Activated CD8-positive, alpha-beta memory T cell treated with anti-CD3 and anti-CD28 coated beads for 24 hours (primary cell): Measurements from ENCODE around the gene MYBBP1A.

ENCODE experiments used
- DNase-seq: peaks from one replicate; pipeline ENCODE4 v3.0.0-alpha.2; 2020

The MYBBP1A gene

DNA sequence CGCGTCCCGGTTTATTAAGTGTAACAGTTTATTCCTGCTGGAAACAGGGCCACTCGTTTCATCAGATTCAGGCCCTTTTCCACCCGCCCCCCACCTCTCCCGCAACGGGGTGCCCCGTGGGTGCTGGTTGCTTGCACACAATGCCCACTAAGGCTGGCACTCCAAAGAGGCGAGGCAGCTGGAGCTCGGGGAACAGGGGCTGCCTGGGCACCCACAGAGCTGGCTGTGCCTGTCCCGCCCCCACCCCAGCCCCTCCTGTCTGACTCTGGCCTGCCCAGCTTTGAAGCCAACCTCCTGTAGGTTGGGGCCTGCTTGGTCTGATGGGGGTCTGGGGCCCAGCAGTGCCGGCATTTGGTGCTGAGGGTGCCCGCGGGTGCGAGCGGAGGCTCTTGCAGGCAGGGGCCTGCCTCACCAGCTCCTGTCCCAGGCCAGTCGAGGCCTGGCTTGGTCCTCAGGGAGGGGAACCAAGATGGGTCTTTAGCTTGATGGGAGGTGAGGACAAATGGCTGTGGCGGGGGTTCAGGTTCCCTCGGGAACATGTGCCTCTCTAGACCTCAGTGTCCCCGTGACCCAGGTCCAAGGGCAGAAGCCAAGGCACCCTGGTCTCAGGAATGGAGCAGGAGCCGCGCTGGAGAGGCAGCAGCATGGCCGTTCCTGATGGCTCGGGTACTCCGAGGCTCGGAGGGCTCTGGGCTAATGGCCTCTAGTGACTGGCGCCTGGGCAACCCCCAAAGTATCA lies 20.1 kb downstream of the MYBBP1A start:
- no peak for DNase-seq

DNA sequence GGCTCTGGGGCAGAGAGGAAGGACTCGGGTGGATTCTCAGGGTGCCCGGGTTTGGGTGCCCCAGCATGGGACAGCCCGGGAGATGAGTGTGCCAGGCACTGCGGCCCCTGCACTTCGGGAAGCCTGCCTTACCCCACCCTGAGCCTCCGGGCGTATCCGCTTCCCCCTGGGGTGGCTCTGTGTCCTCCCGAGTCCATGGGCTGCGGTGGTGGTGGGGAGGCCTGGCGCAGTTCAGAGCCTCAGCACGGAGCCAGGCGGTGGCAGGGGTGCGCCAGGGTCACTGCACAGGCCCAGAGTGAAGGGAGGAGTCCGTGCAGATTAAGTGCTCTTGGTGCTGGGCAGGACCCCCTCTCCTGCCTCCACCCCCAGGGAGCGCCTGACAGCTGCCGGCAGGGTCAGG lies 20.7 kb downstream of the MYBBP1A start:
- DNase-seq: no peak

DNA sequence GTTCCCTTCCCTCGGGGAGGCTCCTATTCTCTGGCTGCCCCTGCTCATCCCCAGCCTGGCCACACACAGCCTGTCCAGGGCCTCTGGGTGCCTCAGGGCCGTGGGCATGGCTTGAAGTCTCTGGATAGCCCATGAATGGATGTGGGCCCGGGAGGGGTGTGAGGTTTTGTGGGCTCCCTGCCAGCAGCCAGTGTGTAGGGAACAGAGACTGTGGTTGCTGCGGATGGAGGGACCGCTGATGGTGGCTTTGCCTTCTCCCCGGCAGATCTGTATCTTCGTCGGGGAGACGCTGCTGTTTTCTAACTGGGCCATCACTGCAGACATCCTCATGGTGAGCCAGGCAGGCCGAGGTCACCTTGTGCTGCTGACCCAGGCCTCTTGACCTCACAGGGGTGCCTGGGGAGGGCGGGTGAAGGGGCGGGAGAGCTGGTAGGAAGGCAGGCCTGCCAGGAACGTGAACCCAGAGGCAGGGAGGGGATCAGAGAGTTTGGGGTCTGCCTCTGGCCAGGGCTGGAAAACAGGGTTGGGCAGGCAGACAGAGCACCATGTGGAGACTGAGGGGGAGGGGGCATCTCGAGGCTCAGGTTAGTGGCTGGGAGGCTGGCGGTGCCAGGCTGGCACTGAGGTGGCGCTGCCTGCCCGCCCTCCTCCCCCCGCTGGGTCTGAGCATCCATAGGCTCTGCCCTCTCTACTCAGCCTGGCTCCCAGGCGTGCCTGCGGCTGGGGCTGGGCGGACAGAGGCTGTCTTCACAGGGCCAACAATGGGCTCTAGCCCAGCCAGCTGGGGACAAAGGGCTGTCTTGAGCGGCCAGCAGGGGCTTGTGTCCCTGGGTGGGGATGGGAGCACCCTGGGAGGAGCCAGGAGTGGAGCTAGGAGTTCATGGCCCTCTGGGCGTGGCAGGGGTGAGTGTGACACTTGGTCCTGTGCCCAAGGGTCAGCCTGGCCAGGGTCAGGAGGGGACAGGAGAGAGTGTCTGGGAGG lies 21.4 kb downstream of the MYBBP1A start:
- no peak for DNase-seq

DNA sequence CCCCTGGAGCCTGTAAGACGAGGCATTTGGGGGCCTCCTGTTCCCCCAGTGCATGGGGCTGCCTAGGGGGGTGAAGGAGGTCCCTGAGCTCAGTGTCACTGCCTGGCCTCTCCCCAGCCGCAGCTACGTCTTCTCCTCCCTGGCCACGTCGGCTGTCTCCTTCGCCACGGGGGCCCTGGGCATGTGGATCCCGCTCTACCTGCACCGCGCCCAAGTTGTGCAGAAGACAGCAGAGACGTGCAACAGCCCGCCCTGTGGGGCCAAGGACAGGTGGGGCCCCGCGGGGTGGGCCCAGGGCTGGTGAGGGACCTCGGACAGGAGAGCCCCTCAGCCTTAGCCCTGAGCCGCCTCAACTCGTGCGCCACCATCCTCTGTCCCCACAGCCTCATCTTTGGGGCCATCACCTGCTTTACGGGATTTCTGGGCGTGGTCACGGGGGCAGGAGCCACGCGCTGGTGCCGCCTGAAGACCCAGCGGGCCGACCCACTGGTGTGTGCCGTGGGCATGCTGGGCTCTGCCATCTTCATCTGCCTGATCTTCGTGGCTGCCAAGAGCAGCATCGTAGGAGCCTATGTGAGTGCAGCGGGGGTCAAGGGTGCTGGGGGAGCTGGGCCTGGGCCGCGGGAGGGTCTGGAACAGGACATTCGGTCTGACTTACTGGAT lies 22.2 kb downstream of the MYBBP1A start:
- DNase-seq: no peak

DNA sequence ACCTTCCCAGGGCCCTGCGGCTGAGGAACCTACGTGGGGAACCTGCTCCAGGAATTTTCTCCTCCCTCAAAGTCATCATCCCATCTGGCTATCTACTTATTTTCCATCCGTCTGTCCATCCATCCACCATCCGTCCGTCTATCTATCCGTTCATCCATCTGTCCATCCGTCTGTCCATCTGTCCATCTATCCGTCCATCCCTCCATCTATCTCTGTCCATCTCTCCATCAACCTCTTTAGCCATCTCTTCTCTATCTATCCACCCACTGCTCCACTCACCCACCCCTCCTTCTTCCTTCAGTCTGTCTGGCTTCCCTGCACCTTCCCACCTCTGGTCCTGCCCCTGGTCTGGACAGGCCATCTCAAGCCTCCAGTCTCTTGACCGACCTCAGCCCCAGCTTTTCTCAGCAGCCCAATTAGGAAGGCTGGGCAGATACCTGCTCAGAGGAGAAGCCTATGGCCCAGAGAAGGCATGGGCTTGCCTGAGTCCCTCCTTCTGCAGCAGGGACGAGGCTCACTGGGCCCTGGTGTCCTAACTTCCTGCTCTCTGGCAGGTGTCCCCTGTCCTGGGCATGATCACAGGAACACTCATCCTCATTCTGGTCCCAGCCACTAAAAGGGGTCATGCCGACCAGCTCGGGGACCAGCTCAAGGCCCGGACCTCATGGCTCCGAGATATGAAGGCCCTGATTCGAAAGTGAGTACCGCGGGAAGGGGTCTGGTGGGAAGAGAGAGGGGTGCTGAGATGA lies 23.0 kb downstream of the MYBBP1A start:
- DNase-seq: no peak

DNA sequence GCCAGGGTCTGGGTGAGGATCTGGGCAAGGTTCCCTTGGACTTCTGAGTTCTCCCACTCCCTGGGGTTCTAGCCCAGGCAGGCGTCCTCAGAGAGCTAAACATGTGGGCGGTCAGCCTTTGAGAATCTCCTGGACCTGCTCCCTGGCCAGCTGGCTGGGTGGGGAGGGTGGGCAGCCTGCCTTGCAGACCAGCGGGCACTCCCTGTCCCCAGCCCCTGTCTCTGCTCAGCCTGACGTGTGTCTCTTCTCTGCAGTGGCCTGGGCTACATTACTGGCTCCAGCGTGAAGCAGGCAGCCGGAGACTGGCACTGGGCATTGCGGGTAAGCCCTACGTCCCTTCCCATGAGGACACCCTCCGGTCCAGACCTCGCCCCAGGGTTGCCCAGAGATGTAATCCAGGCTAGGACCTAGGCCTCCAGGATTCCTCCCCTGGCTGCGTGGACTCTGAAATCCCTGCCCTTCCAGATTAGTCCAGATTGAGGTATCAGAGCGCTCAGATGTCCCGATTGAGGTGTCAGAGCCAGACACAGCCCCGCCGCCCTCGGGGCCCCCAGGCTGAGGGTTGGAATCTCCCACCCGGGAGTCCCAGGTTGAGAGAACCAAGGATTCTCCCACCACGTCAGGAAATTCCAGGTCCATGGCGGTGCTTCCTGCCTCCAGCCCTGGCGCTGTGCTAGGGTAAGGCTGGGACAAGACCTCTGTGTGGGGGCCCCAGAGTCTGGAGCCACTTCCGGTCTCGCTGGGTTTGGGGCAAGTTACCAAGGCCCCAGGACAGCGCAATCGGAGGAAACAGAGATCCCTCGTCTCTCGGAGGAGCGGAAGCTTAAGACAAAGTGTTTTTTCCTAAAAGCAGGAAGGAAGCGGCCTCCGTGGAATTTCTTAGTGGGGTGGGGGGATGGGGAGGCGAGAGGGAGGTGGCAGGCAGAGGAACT lies 24.1 kb downstream of the MYBBP1A start:
- no peak for DNase-seq

DNA sequence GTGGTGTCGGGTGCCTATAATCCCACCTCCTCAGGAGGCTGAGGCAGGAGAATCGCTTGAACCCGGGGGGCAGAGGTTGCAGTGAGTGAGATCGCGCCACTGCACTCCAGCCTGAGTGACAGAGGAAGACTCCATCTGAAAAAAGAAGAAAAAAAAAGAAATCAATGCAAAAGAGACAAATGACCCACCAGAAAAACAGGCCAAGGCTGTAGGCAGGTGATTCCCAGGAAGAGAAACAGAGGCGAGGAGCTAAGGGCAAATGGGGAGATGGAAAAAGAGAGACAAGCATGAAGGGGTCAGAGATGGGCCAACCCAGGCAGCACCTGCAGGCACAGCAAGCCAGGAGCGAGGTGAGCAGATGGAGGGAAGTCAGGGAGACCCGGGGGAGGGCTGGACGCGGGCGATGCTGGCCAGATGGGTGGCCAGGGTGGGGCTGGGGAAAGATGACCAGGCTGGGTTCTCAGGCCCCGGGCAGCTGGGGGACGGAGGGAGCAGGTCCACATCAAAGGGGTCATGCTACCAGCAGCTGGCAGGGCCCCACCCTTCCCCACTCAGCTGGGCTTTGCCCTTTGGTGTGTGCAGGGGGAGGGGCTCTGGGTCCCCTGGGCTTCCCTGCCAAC lies 25.5 kb downstream of the MYBBP1A start:
- no peak for DNase-seq

DNA sequence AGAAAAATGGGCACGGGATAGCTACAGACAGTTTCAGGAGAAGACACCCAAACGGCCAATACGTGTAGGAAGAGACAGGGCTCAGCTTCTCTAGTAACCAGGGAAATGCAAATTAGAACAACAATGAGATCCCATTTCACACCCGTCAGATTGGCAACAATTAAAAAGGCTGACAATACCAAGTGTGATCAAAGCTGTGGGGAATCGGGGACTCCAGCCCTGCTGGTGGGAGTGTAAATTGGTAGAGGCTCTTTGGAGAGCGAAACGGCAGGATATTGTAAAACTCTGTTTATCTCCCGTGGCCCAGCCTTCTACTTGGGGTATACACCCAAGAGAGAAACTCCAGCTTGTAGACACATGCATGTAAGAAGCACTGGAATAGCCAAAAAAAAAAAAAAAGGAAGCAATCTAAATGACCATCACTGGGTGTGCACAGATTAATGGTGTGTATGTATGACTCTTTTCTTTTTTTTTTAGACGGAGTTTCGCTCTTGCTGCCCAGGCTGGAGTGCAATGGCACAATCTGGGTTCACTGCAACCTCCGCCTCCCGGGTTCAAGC lies 27.5 kb downstream of the MYBBP1A start:
- no peak for DNase-seq

DNA sequence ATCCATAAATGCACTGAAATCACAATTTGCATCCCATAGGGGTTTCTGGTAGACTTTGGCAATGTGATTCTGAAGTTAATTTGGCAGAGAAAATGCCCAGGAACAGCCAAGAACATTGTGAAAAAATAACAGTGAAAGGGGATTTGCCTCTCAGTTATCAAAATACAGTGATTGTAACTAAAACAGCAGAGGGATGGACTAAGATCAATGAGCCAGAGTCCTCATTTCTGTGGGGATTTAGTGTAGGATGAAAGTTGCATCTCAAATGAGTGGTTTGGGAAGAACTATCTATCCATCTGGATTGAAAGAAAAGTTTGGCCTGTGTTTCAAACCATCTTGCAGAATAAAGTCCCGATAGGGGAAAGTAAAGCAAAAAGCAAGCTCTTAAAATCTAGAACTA lies 28.1 kb downstream of the MYBBP1A start:
- no peak for DNase-seq

DNA sequence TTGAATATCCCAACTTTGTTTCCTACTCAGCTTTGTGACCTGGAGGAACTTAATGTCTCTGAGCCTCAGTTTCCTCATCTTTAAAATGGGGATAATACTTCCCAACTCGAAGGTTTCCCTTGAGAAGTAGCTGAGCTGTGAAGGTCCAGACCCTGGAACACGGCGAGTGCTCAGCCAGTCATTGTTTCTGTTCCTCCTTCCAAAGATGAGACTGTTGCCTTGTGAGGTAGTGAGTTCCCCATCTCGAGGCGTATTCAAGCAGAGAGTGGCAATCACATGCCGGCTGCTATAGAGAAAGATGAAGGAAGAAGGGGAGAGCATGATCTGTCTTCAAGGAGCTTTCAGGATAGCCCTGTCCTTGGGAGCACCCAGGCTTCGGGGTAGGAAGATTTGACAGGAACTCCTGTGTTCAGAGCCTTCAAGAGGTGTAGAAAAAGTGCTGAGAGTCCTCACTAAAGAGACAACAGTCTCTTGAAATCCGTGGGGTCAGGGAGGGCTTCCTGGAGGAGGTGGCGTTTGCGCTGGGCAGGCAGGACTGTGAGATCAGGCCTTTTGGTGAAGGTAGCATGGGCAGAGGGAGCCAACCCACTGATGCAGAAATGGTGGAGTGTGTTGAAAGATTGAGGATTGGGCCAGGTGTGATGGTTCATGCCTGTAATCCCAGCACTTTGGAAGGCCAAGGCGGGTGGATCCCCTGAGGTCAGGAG lies 29.3 kb downstream of the MYBBP1A start:
- DNase-seq: no peak

DNA sequence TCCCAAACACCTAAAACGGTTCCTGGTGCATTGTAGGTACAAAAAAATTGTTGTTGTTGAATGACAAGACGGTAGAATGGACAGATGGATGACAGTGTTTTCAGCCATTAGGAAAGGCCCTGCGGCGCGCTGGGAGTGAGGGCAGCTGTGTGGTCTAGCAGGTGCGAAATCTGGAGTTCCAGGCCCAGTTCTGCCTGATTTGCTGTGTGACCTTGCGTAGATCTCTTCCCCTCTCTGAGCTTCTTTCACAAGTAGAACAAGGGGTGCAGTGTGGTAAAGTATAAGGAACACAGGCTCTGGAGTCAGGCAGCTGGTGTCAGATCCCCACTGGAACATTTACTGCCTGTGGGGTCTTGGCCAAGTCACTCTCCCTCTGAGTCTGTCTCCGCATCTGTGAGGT lies 31.2 kb downstream of the MYBBP1A start:
- no peak for DNase-seq

DNA sequence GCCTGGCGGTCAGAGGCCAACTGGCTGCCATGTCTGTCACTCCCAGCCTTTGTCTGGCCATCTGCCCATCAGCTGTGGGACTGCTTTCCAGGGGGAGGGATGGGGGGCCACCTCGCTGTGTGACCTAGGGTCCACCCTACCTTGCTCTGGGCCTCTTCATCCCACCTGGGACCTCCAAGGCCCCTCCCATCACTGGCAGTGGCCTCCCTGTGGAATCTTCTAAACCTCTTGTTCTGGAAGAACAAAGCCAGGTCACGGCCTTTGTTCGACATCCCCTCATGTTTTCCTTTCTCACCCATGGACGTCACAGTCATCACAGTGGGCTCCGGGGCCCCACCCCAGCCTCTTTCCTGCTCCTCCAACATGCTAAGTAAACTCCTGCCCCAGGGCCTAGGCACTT lies 32.5 kb downstream of the MYBBP1A start:
- DNase-seq: no peak

DNA sequence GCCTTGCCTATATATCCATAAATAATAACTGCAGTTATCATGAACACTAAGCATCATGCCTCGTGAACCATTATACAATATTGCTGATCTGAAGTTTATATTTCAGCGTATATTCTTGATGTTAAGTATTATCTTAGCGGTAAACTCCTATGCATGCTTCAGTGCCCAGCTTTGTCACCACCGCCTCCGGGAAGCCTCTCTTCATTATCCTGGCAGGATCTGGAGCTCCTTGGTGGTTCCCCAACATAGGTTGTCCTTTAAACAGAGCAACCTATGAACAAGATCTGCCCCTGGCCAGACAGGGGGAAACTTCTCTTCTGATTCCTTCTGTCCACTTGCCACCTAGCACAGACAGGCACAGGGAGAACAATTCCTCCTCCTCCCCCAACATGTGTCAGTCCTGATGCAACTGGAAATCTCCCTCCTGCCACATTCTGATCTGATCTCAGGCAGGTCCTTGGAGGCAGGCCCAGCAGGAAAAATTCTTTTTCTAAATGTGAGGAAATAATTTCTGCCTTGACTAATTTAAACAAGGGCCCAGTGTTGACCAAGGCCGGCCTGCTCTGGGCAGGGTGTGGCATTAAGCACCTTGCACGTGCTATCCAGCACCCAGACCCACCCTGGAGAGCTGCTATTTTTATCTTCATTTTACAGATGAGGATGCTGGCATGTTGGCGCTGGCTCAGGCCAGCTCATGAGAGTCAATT lies 34.1 kb downstream of the MYBBP1A start:
- no peak for DNase-seq

DNA sequence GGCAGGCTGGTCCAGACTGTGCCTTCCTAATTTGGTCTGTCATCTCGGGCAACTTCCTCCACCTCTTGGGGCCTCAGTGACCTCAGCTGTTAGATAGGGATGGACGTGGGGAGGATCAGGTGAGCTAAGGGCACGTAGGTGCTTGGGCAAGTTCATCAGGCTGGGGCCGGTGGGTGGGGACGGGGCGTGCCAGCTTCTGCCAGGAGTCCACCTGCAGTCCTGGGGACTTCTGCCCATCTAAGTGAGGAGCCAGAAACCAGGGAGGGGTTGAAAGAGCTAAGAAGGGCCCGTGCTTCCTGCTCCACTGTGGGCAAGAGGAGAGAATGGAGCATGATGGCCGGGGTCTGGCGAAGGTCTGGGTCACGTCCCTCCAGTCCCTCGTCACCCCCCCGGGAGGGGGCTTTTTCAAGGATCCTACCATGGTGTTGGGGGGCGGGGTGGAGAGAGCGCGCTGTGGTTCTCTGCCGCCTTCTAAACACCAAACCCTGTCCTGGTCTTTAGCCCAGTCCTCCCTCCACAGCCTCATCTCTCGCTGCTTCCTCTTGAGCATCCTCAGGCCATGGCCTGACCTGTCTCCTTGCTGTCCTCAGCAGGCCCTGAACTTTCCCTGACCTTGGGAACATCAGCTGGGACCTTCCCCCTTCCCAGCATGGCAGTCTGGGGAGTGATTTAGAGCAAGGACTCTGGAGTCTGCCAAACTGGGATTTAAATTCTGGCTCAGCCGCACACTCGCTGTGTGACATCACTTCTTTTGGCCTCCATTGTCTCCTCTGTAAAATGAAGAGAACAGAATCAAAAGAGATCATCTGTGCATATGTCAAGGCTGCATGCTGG lies 34.9 kb downstream of the MYBBP1A start:
- DNase-seq: no peak

DNA sequence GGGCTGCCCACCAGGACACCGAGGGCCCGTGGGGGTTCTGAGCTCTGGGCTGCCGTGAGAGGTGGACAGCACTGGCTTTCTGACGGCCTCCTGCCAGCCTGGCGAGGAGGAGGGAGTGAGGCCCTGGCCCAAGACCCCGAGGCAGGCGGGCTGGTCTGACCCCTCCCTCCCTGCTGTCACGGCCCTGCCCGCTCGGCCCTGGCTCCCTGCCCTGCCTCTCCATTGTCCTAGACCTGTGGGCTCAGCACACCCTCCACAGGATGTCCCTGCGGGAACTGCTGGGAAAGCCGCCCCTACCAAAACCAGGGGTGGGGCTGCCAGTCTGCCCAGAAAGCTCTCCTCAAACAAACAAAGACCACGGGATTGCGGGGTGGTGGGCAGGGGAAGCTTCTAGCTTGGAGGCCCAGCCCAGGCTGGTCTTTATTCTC lies 35.8 kb downstream of the MYBBP1A start:
- no peak for DNase-seq

DNA sequence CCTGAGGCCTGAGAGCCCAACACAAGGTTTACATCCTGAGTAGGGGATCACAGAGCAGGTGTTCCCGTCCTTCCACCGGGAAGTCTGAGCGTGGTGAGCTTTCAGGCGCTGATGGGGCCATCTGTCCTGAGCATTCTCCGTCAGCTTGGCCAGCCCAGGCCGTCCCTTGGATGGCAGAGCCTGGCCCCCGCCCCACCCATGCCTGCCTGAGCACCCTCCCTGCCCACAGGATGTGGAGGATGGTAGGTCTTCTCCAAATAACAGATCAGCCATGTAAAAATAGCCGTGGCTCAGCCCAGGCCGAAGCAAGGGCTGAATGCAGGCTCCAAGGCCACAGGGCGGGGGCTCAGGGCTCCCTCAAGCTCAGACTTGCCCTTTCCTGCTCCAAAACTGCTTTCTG lies 36.3 kb downstream of the MYBBP1A start:
- DNase-seq: no peak

DNA sequence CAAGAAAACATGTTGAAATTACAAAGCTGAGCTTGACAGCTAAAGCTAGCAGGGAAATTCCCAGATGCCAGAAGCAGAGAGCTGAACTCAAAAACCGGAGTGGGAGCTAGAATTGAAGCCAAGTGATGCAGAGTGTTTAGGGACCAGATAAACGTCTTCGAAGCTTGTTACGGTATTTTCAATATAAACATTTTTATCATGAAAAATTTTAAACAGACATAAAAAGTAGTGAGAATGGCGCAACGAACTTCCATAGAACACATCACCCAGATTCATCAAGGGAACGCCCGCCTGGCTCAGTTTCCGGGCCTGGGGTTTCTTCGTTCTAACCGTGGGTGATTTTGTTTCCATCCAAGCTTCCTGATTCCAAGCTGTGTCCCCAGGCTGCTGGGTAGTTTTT lies 38.4 kb downstream of the MYBBP1A start:
- DNase-seq: no peak

DNA sequence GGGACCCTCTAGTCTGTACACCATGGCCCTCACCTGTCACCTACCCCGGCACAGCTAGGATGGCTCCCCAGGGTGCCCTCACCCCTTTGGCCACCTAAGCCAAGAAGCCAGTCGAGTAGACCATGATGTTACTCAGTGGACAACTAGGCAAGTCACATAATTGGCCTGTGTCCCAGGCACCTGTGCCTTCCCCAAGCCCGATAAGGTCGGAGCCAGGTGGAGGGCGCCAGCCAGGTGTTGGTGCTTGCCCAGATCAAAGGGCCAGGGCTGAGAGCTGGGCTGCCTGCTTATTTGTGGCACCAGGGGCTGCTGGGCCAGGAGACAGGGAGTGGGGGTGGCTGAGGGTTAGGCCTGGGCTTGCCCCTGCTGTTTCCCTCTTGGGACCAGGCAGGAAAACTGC lies 39.7 kb downstream of the MYBBP1A start:
- no peak for DNase-seq

DNA sequence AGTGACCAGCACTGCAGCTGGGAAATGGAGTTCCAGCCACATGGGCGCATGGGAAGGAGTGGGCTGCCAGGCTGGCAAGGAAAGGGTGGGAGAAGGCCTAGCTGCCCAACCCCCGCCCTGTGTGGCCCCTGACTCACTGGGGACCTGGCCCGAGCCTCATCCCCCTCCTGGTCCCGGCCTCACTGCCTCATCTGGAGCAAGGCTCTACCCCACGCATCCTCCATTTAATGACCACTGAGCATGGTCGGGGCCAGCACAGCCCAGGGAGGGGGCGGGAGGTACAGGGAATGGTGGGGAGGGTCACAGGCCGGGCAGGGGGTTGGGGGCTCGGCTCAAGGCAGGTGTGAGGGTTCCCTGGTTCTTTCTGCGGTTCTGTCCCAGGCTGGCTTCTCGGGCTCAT lies 40.4 kb downstream of the MYBBP1A start:
- no peak for DNase-seq
